Stimulated activated CD8-positive, alpha-beta memory T cell treated with anti-CD3 and anti-CD28 coated beads, Interleukin-7, amount 100 ng/mL, for 4 hours (primary cell): ENCODE results near the gene LIG1.
"Not testable (repeated sequence)": the region's sequence is repeated elsewhere in the genome, so short reads cannot be mapped to it uniquely, and the experiment has no call there.

ENCODE experiments used
- DNase-seq, 2 donors: peaks; one replicate each; pipeline ENCODE4 v3.0.0-alpha.2; 2020; ENCODE audit warnings: low read depth in 2 of 2

The LIG1 gene

GRCh38 chr19:48081106-48081505, 89.0 kb downstream of the LIG1 start:
- DNase-seq = no peak

- DNase-seq = not testable (repeated sequence)
Observed at GRCh38 chr19:48070177-48070769, 99.9 kb downstream of the LIG1 start.

- no peak for DNase-seq
Observed at GRCh38 chr19:48069435-48069834, 100.7 kb downstream of the LIG1 start.
